ENCODE data around the gene G6PC1. TPM values are rescaled to one million over a fixed set of nuclear protein-coding genes. Genes with fewer than 3 reads are reported as not detected.
"Not testable (repeated sequence)": the region's sequence is repeated elsewhere in the genome, so short reads cannot be mapped to it uniquely, and the experiment has no call there.

G6PC1 gene
- total RNA-seq, 1 donor from 2014 or later = not detected

GRCh38 chr17:42904110-42904469 lies 3.5 kb downstream of the G6PC1 start:
- no peak for ATAC-seq

GRCh38 chr17:42906772-42907446 lies 6.3 kb downstream of the G6PC1 start:
- no peak for ATAC-seq

GRCh38 chr17:42908872-42909700 lies 8.5 kb downstream of the G6PC1 start:
- no peak for ATAC-seq

- no peak for ATAC-seq
These were observed 12.9 kb downstream of the G6PC1 start for GRCh38 chr17:42913522-42913921.

GRCh38 chr17:42913981-42914617 lies 13.5 kb downstream of the G6PC1 start:
- no peak for ATAC-seq

GRCh38 chr17:42915288-42915687 lies 14.7 kb downstream of the G6PC1 start:
- not testable (repeated sequence) for ATAC-seq

- ATAC-seq = not testable (repeated sequence)
These were observed 16.0 kb downstream of the G6PC1 start for GRCh38 chr17:42916388-42917235.

- ATAC-seq = no peak
These were observed 16.6 kb downstream of the G6PC1 start for GRCh38 chr17:42917236-42917603.

- ATAC-seq = no peak
These were observed 18.4 kb downstream of the G6PC1 start for GRCh38 chr17:42918902-42919521.

- not testable (repeated sequence) for ATAC-seq
These were observed 19.0 kb downstream of the G6PC1 start for GRCh38 chr17:42919522-42920077.

GRCh38 chr17:42920106-42920900 lies 19.7 kb downstream of the G6PC1 start:
- no peak for ATAC-seq

GRCh38 chr17:42920922-42921321 lies 20.3 kb downstream of the G6PC1 start:
- ATAC-seq = no peak

GRCh38 chr17:42922294-42922693 lies 21.7 kb downstream of the G6PC1 start:
- ATAC-seq = no peak

GRCh38 chr17:42923472-42923871 lies 22.9 kb downstream of the G6PC1 start:
- not testable (repeated sequence) for ATAC-seq

GRCh38 chr17:42924891-42925290 lies 24.3 kb downstream of the G6PC1 start:
- no peak for ATAC-seq

- peak; percentile 83 for ATAC-seq
These were observed 28.3 kb downstream of the G6PC1 start for GRCh38 chr17:42928714-42929496.

- ATAC-seq = no peak
These were observed 28.9 kb downstream of the G6PC1 start for GRCh38 chr17:42929497-42929844.

GRCh38 chr17:42937712-42938596 lies 37.4 kb downstream of the G6PC1 start:
- no peak for ATAC-seq

GRCh38 chr17:42944211-42944610 lies 43.6 kb downstream of the G6PC1 start:
- ATAC-seq = no peak

All from esophagus mucosa (tissue), 1 donor.